ENCODE results near the gene NAPB.

DNA sequence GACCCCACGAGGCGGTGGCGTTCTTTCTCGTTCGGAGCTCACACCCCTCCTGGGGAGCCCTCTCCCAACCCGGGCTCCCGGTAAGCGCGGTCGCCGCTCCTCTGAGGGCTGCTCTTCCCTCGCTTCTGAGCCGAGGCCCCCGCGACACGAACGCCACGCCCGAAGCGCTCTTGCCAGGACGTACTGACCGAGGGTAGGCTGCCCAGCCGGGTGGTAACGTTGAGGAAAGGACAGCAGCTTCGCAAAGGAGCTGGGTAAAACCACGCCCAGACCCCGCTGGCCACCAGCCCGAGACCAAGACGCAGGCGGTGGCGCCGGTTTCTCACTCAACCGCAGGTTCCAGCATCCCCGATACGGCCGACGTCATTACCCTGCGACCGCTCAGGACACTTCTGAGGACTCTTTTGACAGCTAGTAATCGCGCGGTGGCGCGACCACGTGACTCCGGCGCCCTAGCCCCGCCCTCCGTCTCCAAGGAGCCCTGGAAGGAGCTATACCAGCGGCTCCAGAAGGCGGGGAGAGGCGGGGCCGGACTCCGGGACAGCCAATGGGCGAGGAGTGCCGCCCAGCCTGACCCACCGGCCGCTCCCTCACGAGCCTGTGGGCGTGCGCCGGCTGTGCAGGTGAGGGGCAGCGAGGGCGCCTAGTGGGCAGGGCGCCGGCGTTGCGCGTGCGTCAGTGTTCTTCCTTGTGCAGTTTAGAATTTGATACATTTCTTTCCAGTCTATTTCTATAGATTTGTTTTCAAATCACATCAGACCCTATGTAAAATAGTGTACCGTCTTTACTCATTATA lies 63.3 kb downstream of the NAPB start:
- TF ChIP-seq CTCF (IDR thresholded peaks at IDR 0.05; ENCODE audit: low read length) (no peak), EZH2 (optimal IDR thresholded peaks at IDR 0.05; ENCODE audit: low read depth, low read length) (no peak), EZH2phosphoT487 (IDR thresholded peaks at IDR 0.05; ENCODE audit: low read length) (no peak)

Data from MM.1S (cell line).